Activated naive CD4-positive, alpha-beta T cell treated with anti-CD3 and anti-CD28 coated beads, Interleukin-2, amount 50 U/mL, for 72 hours (primary cell): ENCODE results near the gene OSBPL3. TPM values are rescaled to one million over a fixed set of nuclear protein-coding genes. Genes with fewer than 3 reads are reported as not detected.

Experiments
- ATAC-seq, 2 donors: fragments of 150-1000 bp; cut with Tn5 transposase; 2 replicates each; pipeline ENCODE4 v1.10.0; 2021; ENCODE audit warnings: mild to moderate bottlenecking in 2 of 2, moderate library complexity in 2 of 2
- DNase-seq, 2 donors: peaks; one replicate each; pipeline ENCODE4 v3.0.0; 2021 to 2022; ENCODE audit warnings: low spot score in 2 of 2
- H3K27ac Mint-ChIP-seq, 2 donors: one replicate each; pipeline ENCODE4 v1.8.0; 2022; ENCODE audit warnings: mild to moderate bottlenecking in 2 of 2, mixed read lengths in 2 of 2
- H3K36me3 Mint-ChIP-seq, 2 donors: one replicate each; pipeline ENCODE4 v1.8.0; 2022; ENCODE audit warnings: mixed read lengths in 2 of 2
- H3K9me3 Mint-ChIP-seq, 2 donors: one replicate each; pipeline ENCODE4 v1.8.0; 2022; ENCODE audit warnings: mixed read lengths in 2 of 2
- total RNA-seq, 2 donors: library from RNA; stranded (reverse); gene quantifications; one replicate each; pipeline ENCODE4 v1.2.3, GENCODE V29; 2022

OSBPL3 gene
- total RNA-seq, 2 donors from 2014 or later, result 42.2 to 52.0 TPM

DNA sequence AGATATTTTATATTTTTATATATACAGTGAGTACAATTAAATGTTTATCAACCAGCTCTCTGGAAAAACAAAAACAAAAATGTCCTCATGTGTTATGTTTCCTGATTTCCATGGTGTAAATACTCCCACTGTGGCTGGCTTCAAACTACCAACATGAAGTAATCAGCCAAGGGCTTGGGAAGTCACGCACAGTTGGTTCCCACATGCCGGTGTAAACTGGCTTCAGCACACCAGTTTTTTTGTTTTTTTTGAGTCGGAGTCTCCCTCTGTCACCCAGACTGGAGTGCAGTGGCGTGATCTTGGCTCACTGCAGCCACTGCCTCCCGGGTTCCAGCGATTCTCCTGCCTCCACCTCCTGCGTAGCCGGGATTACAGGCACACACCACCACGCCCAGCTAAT lies 11.8 kb downstream of the OSBPL3 start:
- H3K36me3 Mint-ChIP-seq, result peaks cover 0 to 14% of the 10 kb centered on the region in 2 donors
- DNase-seq (no peak), ATAC-seq (no peak)
- H3K27ac Mint-ChIP-seq, result peak overlapping the region in 1 of 2 donors; percentile 45
- no peaks in the 10 kb centered on the region for H3K9me3 Mint-ChIP-seq

DNA sequence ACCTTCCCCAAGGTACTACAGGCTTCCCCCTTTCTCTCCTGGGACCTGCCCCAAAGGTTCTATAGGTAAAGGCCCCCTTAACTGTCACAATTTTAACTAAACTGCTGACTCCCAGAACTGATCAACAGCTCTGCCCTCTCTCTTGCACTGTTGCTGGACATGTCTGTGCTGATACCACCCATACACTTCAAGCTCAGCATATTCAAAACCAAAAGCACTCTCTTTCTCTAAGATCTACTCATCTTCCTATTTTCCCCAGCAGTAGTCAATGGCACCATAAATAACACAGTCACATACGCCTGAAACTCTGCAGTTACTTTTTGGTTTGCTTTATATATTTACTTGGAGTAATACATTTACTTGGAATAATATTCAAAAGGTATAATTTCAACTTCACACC lies 12.3 kb downstream of the OSBPL3 start:
- no peak for DNase-seq
- Mint-ChIP-seq H3K36me3 (peaks cover 0 to 14% of the 10 kb centered on the region in 2 donors), H3K27ac (peak overlapping the region in 1 of 2 donors; percentile 45), H3K9me3 (no peaks in the 10 kb centered on the region)
- ATAC-seq, result no peak

DNA sequence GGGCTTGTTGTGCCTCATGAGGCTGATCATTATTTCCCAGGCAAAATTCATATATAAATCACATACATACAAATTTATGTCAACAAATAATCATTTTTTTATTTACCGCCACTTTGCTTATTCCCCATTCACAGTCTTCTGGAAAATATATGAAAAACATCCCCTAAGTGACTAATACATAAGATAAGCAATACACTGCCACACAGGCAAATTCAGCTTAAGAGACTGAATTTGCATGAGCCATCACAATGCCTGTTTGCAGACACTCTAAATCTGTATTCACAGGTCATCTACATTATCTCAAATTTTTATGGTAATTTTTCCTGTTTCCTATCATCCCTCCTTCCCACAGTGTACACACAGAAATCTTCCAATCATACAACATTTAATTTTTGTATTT lies 13.2 kb downstream of the OSBPL3 start:
- Mint-ChIP-seq H3K9me3 (no peaks in the 10 kb centered on the region), H3K27ac (peak overlapping the region in 1 of 2 donors; percentile 45), H3K36me3 (peaks cover 0 to 14% of the 10 kb centered on the region in 2 donors)
- no peak for DNase-seq
- peak in 1 of 2 donors; percentile 18 for ATAC-seq

GRCh38 chr7:24965831-24966708 lies 13.9 kb downstream of the OSBPL3 start:
- Mint-ChIP-seq H3K27ac (peak overlapping the region; percentile 2 to 67), H3K9me3 (no peaks in the 10 kb centered on the region), H3K36me3 (peaks cover 0 to 14% of the 10 kb centered on the region in 2 donors)
- ATAC-seq (peak; percentile 88 to 93), DNase-seq (peak; percentile 12 to 83)

DNA sequence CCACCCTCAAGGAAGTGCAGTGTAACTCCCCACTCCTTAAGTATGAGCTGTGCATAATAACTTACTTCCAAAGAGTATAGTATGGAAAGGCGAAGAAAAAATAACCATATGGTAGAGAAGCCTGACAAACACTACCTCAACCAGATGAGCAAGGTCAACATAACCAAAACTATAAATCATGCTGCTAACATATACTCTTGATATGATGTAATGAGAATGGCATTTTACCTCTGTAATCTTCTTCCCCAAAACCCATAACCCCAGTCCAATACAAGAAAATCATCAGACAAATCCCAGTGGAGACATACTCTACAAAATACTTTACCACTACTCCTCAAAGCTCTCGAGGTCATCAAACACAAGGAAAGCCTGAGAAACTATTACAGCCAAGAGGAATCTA lies 15.8 kb downstream of the OSBPL3 start:
- DNase-seq (no peak), ATAC-seq (no peak)
- Mint-ChIP-seq H3K36me3 (peaks cover 0 to 12% of the 10 kb centered on the region in 2 donors), H3K27ac (no peak overlapping the region), H3K9me3 (no peaks in the 10 kb centered on the region)

DNA sequence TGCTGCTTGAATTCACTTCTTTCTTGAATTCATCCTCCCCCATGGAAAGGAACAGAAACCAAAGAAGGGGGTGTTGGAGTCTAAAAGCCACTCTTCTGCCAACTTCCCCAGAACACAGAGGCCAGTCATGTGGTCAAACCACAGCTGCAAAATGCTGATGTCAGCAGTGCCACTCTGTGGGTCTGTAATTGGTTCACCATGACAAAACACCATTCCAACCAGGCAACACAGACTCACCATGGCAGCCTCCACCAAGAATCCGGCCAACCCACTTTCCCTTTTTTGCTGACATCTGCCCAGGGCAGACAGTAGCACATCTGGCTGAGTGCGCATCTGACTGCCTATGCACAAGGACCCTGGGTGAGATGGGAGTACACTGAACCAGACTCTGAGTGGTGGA lies 16.8 kb downstream of the OSBPL3 start:
- DNase-seq, result peak in 1 of 2 donors; percentile 58
- no peaks in the 10 kb centered on the region for H3K9me3 Mint-ChIP-seq
- H3K36me3 Mint-ChIP-seq, result peaks cover 0 to 15% of the 10 kb centered on the region in 2 donors
- ATAC-seq, result no peak
- peak overlapping the region in 1 of 2 donors; percentile 69 for H3K27ac Mint-ChIP-seq

DNA sequence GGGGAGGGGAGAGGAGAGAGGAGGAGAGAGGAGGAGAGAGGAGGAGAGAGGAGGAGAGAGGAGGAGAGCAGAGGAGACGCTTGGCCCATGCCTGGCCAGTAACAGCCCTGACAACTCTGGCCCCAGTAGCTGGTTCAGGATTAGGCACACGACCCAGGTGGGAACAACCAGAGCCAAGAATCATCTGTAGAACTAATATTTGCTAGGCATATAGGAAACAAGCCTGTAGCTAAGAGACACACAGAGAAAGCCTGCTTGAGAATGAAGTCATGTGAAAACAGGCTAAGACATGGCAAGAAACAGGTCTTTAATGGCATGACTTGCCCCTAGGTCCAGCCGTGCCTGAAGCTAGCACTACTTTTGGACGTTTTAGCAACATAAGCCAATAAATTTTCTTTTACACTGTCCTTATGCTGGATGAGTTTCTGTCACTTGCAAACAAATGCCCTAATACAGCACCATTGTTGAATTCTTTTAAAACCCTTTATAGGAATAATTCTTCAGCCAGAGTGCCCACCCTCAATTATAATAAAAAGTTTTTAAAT lies 17.5 kb downstream of the OSBPL3 start:
- Mint-ChIP-seq H3K9me3 (no peaks in the 10 kb centered on the region), H3K36me3 (peaks cover 0 to 21% of the 10 kb centered on the region in 2 donors), H3K27ac (no peak overlapping the region)
- ATAC-seq, result no peak
- DNase-seq, result no peak

DNA sequence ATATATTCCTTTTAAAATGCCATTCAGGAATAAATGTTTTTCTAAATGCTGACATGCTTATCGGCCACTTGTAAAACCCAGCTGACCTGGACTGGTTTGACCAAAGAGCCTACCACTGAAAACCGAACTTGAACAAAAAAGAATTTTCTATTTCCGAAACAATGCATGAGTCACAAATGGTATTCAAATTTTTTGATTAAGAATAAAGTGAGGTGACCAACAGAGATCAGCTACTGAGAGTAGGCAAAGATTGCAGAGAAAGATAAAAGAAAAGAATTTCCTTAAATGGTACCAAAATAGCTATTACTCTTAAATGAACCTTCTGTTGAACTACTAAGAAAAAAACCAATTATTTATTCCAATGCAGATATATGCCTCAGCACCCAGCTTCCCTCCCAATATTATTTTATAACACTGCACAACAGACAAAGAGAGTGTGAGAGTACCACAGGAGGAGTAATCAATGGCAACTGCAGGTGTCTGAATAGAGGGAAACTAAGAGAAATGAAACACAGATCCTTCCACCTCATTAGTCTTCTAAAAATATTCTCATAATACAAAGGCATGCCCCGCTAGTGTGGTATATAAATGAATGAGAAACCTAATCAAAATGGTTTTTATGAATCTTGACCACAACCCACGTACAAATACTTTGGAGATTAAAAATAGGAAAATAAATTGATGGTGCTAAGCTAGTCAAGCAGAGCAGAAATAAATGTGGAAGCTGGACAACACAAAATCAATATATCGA lies 20.1 kb downstream of the OSBPL3 start:
- no peak overlapping the region for H3K27ac Mint-ChIP-seq

DNA sequence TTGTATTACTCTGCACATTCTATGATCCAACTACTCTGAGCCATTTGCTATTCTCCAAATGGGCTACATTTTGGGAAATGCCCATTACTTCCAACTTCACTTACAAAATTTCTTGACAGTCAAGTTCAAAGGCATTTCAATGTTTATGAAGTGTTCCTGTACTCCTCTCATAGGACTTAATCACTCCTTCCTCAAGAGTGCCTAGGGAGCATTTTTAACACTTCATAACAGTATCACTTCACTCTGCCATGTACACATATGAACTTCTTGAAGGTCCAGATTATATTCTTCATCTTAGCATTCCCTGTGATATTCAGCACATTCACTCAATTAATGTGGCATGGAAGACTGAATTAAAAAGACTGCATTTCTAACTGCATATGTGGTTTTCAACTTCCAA lies 21.6 kb downstream of the OSBPL3 start:
- H3K36me3 Mint-ChIP-seq, result peaks cover 0 to 20% of the 10 kb centered on the region in 2 donors
- no peak overlapping the region for H3K27ac Mint-ChIP-seq
- ATAC-seq (no peak), DNase-seq (no peak)
- H3K9me3 Mint-ChIP-seq, result no peaks in the 10 kb centered on the region

More for the DNA sequence above, 20.1 kb downstream of the OSBPL3 start:
- DNase-seq (no peak), ATAC-seq (no peak)
- Mint-ChIP-seq H3K36me3 (peaks cover 0 to 26% of the 10 kb centered on the region in 2 donors), H3K9me3 (no peaks in the 10 kb centered on the region)

DNA sequence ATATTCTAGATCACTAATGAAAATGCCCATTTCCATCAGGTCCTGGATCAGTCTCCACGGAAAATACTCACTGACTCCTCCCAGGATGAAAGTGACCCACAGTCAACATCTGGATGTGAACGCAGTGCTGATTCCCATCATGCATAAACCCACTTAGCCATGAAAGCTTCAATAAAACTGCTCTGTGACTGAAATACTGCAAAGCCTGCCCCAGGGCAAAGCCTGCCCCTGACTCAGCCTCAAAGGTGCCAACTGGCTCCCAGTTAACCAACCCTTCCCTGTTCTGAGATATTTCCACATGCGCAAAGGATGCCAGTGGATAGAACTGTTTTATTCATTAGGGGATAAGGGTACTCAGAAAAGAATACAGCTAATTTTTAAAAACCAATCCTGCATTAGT lies 24.0 kb downstream of the OSBPL3 start:
- ATAC-seq (no peak), DNase-seq (no peak)
- H3K27ac Mint-ChIP-seq, result no peak overlapping the region
- H3K36me3 Mint-ChIP-seq, result peaks cover 0 to 20% of the 10 kb centered on the region in 2 donors
- no peaks in the 10 kb centered on the region for H3K9me3 Mint-ChIP-seq

DNA sequence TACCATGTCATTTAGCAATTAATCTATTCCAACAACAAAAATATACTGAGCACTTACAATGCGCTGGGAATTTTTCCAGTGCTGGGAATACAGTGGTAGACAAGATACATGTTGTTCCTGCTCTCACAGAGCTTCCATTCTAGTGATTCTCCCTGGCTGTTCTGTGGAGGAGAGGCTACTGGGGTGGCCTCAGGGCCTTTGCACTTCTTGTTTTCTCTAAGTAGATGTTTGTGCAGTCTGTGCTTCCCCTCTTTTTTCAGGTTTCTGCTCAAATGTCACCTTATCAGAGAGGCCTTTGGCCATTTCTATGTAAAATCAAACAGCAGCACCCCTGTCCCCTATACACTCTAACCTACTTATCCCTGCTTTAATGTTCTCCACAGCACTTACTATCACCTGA lies 24.7 kb downstream of the OSBPL3 start:
- Mint-ChIP-seq H3K27ac (no peak overlapping the region), H3K36me3 (peaks cover 0 to 16% of the 10 kb centered on the region in 2 donors), H3K9me3 (no peaks in the 10 kb centered on the region)
- ATAC-seq (no peak), DNase-seq (no peak)

DNA sequence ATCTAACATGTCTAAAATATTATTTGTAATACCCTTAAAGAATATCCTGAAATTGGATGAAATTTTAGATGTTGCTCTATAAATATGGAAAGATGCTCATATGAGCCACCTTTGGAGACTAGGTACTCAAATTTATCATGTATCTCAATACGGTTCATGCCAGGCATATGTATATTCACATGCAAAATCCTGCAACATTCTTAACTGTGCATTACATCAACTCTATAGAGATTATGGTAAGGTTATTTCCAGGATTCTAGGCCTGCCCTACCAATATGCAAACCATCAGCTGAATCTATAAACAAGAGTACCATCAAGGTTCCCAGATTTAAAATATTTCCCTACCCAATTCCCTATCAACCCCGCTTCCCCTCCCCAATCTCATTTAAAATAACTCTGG lies 27.5 kb downstream of the OSBPL3 start:
- Mint-ChIP-seq H3K9me3 (no peaks in the 10 kb centered on the region), H3K36me3 (peaks cover 0 to 15% of the 10 kb centered on the region in 2 donors), H3K27ac (no peak overlapping the region)
- DNase-seq (no peak), ATAC-seq (no peak)

- DNase-seq (no peak), ATAC-seq (no peak)
- no peaks in the 10 kb centered on the region for H3K9me3 Mint-ChIP-seq
- no peak overlapping the region for H3K27ac Mint-ChIP-seq
- peaks cover 0 to 15% of the 10 kb centered on the region in 2 donors for H3K36me3 Mint-ChIP-seq
These were observed 28.5 kb downstream of the OSBPL3 start for GRCh38 chr7:24951441-24951980.

- ATAC-seq (no peak), DNase-seq (no peak)
- Mint-ChIP-seq H3K36me3 (peaks cover 0 to 20% of the 10 kb centered on the region in 2 donors), H3K9me3 (peaks cover 3 to 4% of the 10 kb centered on the region in 2 donors), H3K27ac (no peak overlapping the region)
These were observed 30.1 kb downstream of the OSBPL3 start for GRCh38 chr7:24949884-24950283.

- no peak overlapping the region for H3K27ac Mint-ChIP-seq
- H3K36me3 Mint-ChIP-seq, result peaks cover 0 to 21% of the 10 kb centered on the region in 2 donors
- peak in 1 of 2 donors; percentile 43 for ATAC-seq
- H3K9me3 Mint-ChIP-seq, result peaks cover 3 to 5% of the 10 kb centered on the region in 2 donors
- no peak for DNase-seq
These were observed 31.2 kb downstream of the OSBPL3 start for GRCh38 chr7:24948739-24949138.

GRCh38 chr7:24946467-24946866 lies 33.5 kb downstream of the OSBPL3 start:
- DNase-seq (no peak), ATAC-seq (no peak)
- Mint-ChIP-seq H3K27ac (no peak overlapping the region), H3K9me3 (peaks cover 3 to 5% of the 10 kb centered on the region in 2 donors), H3K36me3 (peaks cover 0 to 21% of the 10 kb centered on the region in 2 donors)

- DNase-seq (no peak), ATAC-seq (no peak)
- H3K9me3 Mint-ChIP-seq, result peaks cover 3 to 5% of the 10 kb centered on the region in 2 donors
- peaks cover 0 to 21% of the 10 kb centered on the region in 2 donors for H3K36me3 Mint-ChIP-seq
- H3K27ac Mint-ChIP-seq, result no peak overlapping the region
These were observed 34.1 kb downstream of the OSBPL3 start for GRCh38 chr7:24945899-24946298.
